Dedifferentiated amniotic fluid mesenchymal stem cell (primary cell): ENCODE data around the gene PLD1.

Experiments used
- DNase-seq: peaks from one replicate; pipeline ENCODE4 v3.0.0-alpha.2; 2016; ENCODE audit errors: extremely low spot score

PLD1 gene

DNA sequence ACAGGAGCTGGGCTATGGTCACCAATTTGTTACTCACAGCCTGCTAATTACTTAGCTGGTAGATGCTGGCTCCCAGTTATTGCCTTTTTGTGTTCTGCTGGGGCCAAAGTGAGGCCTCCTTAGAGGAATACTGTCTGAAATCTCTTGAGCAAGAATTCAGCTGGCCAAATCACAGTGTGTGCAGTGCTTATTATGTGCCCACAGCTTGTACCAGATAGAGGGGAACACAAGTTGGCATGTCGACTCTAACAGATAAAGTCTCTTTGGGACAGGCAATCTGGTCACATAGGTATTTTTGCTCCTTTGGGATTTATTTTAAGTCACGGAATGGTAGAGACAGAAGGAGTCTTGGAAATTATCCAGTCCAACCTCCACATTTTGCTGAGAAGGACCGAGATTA, 26.6 kb upstream of the PLD1 start:
- DNase-seq, result no peak

DNA sequence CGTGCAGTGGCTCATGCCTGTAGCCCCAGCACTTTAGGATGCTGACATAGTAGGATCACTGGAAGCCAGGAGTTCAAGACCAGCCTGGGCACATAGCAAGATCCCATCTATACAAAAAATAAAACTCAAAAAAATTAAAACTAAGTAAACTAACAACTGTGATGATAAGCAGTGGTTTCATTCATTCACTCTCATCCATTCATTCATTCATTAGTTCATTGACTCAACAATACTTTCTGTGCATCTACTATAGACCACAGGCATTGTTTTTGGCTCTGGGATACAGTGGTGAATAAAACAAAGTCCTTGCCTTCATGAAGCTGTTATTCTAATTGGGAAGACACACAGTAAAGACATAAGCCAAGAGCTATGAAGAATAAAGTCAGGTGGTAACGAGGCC, 25.3 kb upstream of the PLD1 start:
- no peak for DNase-seq

DNA sequence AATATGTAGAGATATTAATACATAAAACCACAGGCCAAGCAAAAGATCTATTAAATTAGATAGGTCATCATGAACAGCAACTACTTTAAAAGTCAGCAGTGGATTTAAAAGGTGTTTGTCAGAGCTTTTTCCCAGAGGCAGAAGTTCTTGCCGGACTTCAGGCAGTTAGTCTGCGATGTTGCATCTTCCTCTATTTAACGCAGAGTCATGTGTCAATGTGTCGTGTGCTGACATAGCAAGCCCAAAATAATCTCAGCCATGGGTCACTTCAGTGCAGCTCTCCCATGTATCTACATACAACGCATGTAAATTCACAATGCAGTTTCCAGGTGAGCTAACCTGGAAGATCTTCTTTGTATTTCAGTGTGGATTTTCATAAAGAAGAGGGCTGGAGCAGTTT, 24.8 kb upstream of the PLD1 start:
- DNase-seq, result no peak

DNA sequence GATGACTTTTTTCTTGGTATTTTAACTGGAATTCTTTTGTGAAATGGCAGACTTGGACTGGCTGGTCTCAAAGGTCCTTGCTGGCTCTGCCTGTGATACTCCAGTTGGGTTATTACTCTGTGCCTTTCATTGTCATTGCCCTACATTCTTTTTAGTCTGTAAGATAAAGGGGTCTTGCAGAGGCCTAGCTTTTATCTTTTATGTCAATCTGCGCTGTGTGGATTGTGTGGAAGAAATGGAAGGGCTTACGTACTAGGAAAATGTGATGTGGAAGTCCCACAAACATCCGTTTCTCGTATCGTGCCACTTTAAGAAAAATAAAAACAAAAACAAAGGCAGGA, 24.1 kb upstream of the PLD1 start:
- no peak for DNase-seq

DNA sequence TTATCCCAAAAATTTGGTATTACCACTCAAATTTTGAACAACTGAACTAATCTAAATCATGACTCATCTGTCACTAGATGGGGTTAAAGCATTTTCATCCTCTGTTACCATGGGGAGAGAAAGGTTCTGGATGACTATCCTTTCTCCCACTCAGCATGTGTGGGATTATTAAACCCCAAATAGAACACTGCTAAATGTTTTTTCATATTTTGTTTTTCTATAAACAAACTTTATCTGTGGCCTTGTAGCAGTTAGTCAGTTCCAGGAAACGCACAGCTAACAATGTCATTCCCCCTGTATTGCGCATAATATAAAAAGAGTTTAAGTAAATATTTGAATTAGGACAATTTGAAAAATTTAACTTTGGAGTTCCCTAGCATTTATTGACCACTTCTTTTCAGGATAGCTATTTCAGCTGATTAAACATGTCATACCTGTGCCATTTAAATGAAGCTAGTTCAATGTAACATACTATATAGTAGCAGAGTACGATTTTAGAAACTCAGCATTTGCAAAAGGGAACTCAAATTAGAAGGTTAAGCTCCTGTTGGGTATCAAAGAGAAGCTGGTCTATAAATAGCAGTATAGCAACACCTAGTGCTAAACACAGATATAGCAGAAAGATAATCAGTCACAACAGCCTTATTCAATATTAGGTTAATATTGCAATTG, 23.6 kb upstream of the PLD1 start:
- peak; percentile 49 for DNase-seq

DNA sequence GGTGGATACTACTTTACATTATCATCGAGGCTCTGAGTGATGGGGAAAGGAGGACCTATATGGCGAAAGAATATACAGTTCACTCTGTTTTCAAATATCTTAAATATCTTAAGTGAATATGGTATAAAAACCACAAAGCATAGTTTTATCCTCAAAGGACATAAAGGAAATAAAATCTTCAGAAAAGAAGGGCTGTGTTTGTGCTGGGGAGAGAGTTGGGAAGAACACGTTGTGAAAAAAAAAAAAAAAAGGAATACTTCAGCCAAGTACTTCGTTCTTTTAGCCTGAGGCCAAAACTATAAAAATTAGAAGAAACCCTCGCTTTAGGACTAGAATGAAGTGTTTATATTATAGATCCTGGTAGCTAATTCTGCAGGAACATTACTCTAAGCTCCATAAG, 22.7 kb upstream of the PLD1 start:
- no peak for DNase-seq

DNA sequence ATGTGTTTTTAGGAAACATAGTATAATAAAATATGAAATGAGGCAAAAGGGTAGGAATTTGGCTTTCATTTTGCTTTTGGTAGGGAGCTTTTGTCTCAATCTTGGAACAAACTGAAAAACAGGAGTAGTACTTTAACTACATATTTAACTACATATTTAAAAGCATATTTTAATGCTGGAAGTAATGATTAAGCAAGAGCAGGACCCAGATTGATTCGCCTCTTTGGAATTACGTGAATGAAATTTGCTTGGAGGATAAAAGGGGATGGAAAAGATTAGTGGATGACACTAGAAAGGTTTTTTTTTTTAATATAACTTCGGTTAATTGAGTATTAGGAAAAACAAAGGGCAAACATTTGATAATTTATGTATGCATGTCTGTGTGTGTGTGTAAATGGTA, 21.7 kb upstream of the PLD1 start:
- peak; percentile 30 for DNase-seq

DNA sequence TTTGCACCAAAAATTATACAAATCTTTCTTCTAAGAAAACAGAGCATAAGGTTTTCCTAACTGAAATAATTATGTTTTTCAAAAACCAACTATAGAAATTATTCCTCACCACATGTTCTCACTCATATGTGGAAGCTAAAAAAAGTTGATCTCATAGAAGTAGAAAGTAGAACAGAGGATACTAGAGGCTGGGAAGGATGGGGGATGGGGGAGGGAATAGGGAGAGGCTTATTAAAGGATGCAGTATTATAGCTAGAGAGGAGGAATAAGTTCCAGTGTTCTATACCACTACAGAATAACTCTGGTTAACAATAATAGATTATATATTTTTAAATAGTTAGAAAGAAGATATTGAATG, 20.2 kb upstream of the PLD1 start:
- no peak for DNase-seq

DNA sequence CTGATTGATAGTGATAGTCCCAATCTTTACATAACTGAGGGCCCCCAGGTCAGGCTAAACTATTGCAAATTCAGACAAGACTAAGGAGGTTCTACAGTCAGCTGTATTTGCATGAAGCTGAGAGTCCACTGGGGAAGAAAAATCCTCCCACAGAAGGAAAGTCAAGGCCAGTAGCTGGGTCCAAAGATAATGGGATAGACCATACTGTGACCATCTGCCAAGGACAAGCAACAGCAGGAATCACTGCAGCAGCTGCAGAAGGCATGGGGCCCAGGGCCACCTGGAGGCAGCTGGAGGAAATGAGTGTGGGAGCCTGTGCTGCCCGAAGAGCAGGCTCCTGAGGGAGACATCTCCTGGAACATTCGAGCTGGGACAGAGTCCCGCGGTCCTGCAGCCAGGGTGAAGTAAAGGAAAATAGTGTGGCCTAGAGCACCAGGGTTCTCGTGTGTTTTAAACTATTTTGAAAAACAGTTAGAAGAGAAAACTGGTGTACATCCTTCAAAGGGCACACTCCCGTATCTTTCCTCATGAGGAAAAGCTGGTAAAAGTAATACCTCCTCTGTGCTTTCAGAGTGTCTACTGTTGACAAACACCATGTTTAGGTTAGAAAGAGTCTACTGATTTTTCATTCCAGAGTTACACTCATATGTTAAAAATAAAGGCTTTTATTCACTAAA, 19.7 kb upstream of the PLD1 start:
- DNase-seq, result peak; percentile 60

DNA sequence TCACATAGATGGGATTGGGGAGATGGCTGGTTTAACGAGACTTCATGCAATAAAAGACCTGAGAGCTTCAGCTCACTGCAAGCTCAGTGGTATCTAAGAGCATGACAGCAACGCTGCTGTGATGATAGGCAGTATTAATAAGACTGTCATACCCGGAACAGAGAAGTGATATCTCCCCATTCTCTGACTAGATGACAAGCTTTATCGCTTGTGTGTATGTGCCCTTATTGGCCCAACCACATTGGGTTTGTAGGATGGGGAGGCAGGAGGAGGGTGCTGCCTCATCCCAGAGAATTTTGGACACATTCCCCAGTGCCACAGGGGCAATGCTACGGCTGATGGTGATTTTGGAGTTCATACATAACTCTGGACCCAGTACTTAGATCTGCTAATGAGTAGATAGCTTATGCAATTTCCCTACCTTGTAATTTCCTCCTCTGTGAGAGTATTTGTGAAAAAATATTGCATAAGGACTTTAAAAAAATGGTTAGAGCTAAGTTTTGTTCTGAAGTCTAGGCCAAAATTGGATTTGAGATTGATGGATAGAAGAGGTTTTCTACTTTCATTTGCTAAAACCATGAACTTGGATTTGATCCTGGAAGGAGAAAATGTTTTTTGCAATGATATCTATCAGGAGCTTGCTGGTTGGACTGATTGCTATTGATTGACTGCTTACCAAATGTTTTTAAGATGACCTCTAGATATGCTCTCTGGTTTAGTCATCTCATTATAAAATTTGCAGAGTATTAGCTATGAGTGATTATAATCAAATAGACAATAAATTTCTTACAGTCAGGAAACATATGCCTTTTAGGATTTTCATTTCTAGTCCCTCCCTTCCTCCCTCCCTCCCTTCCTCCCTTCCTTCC, 18.9 kb upstream of the PLD1 start:
- DNase-seq, result no peak

DNA sequence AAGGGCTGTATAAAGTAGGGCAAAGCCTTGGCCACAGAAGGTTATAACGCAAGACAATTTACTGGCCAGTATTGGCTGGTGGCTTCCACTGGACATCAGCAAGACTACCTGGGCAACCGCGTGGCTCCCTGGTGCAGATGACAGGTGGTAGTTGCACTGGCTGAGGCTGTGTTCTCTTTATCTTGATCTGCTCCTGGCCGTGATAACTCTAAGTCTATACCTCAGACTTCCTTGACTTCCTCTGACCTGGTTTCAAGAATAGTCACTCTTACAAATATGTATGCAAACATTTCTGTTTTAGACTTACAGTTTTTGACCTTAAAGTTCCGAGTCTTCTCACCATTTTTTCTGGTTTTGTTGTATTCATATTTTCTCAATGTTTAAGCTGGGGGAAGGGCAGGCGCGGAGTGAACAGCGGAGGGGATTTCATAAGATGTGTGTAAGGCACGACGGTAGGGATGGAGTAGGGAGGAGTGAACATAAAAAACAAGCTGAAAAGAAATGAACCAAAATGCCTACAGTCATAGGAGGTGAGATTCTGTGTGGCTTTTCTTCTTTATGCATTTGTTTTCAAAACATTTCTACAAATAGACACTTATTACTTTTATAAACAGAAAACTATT, 17.7 kb upstream of the PLD1 start:
- no peak for DNase-seq

DNA sequence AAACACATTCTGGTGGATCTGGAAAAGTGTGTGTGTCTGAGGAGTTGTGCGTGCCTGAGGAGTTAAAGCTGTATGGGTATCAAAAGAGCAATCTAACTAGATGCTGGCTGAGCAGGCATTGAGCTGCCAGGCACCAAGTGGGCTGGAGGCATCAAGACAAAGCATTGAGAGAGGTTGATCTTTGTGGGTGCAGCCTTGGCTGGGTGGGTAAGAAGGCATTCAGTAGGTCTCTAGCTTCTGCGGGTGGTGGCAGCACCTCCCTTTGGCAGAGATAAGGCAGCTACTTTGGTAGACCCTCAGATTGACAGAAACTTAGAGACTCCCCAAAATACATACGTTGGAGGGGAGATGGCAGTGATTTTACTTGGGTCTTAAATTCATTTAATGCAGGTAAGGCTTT, 17.1 kb upstream of the PLD1 start:
- DNase-seq, result no peak

DNA sequence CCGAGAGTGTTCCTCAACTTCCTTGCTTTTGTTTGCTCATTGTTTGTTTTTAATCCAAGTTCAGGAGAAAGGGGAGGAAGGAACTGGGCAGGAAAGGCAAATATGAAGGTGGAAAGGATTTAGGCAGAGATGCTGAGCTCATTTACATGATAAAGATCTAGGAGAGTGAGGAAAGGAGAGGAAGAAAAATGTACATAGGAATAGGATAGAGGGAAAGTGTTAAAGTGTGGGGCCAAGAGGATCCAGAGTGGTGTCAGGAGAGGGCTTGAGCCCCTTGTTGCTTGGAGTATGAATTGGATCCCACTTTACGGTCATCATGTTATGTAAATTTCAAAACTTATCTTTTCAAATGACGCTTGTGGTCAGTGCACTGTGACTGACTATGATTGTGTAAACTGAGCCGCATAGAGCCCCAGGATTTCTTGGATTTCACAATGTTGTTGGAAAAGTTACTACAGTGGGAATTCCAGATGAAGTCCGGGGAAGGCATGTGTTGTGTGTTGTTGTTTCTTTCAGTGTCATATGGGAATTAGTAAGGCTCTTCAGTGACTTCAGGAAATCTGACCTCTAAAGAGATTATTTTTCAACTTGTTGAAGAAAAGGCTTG, 15.0 kb upstream of the PLD1 start:
- peak; percentile 85 for DNase-seq

DNA sequence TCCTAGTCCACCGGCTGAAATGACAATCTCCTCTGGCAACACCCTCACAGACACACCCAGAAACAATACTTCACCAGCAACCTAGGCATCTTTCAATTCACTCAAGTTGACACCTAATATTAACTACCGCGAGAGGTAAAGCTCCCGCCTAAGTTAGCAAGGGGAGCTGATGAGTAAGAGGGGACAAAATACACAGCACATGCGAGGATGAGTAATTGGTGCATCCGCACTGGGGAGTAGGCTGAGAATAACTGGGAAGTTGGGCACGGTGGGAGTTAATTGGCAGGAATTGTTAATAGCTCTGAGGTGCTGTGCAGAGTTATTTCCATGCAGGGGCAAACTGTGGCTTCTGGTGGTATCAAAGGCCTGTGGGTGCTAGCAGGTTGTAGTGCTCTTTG, 14.5 kb upstream of the PLD1 start:
- DNase-seq, result no peak

DNA sequence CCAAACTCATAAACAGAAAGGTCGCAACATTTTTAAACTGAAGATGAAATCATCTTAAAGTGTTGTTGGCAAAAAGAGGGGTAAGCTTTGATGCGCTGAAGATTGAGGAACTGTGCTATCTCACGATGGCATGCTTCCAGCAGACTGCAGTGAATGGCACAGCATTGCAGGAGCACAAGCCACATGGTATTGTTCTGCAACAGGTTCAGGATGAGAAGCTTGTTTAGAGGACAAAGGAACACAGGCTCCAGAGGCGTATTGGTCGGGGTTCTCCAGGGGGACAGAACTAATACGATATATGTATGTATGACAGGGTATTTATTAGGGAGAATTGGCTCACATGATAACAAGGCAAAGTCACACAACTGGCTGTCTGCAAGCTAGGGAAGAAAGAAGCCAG, 13.8 kb upstream of the PLD1 start:
- no peak for DNase-seq

DNA sequence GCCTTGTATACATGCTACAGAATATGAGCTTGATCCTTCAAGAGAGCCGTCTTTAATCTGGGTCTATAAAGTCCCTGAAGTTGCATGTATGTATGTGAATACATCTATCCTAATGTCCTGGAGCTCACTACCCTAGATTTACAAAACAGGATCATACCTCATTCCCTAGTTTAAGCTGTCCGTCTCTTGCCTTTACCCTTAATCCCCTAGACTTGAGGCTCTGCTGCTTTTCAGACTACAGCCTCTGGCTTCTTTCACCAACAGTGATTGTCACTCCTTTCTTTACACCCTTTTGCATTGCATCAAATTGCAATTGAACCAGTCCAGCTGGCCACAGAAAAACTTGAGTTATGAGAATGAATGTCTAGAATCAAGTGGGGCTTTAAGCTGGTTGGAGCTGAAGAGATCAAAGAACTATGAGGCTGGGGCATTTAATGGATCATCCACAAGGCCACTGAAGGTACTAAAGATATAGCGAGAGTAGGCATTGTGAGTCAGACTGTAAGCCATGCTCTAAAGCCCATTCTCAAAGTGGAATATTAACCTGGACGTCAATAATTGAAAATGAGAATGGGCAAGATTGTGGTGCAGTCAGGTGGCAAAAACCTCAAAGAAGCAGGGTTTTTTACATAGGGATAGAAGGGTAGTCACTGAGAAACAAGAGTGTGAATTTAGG, 12.3 kb upstream of the PLD1 start:
- no peak for DNase-seq

DNA sequence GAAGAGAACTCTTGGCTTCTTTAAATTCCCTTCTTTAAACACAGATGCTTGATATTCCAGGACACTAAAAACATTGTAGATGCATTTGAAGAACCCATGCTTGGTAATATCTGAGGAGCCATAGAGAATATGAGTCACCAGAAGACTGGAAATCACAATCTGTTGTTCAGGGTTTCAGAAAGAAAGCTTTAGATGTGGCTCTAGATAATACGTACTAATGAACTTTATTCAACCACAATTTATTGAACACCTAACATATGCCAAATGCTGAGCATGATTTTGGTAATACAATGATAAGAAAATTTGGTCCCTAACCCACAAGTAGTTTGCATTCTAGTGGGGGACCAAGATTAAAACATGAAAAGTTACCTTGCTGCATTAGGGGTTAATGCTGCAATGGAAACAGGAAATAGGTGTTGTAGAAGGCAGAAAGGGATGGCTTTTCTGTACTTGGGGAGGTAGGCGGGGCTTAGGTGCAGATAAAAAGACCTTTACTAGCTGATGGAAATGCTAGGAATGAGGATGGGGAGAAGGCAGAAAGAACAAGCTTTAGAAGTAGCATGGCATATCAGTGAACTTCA, 11.6 kb upstream of the PLD1 start:
- DNase-seq, result no peak

DNA sequence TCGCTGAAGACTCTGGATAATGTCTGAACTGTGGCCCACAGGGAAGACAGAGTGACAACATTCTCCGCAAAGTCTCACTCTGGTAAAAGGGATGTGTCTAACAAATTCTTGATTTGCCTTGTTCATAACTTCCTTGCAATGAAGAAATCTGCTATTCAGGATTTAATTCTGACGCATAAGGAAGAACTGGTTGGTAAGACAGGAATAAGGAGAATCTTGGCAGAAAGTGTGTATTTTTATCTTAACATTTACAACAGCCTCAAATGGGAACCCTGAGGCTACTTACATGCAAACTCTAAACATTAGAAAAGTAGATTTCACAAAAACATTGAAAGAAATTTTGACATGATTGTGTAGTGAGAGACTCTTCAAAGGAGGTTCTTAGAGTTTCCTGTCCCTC, 10.8 kb upstream of the PLD1 start:
- no peak for DNase-seq

DNA sequence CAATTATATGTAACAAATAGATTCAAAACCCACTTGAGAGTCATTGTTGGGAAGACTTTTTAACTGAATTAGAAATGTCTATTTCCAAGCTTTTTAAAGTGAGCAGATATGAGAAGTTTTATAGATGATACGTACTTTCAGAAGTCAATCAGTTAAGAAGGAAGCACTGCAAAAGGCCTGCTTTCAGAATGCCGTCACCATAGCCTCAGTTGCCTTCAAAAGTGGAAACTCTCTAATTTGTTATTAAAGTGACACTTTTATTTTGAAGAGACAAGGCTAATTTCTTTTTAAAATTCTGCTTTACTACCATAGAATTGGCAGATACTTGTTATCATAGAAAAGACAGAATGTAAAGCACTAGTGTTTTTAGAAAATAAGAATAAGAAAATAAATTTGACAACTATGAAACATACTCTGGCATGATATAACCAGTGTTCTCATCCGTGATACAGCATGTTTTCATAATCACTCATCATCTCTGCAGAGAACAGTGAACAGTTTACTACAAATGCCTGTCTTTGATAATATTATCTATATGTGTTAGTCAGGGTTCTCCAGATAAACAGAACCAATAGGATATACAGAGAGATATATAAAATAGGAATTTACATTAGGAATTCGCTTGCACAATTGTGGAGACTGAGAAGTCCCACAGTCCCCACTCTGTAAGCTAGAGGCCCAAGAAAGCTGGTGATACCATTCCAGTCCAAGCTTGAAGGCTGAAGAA, 7.0 kb upstream of the PLD1 start:
- no peak for DNase-seq

DNA sequence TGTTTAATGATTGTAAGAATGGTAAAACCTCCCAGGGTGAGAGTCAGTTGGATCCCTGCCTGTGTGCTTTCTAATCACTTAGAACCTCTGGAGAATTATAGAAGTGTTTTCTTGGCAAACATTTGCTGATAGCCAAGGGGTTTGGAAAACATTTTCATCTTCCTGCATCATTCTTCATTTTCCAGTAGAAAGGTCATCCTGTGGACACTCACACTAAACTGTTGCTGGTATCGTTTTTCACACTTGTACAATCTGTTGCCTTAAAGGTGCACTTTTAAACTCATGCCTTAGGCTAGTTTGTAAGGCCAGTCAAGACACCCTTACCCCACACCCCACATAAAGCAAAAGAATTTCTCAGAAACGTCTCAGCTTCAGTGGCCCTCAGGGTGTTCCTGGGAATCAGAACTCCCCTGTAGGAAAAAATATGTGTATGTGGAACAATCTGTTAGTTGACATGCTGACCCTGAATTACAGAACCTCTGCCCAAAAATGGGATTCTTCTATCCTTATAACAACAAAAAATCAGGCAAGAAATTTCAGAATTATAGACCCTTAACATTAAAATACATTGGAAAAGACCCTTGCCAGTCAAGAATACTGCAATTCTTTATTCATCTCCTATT, 5.8 kb upstream of the PLD1 start:
- no peak for DNase-seq
